IMR-90 (cell line): ENCODE results near the gene KCTD12.

Experiments used
- CEBPB ChIP-seq: IDR thresholded peaks from 2 replicates; pipeline ENCODE4 v1.6.1; 2012; ENCODE audit warnings: low read depth, low read length, improper control_type of control experiment
- FOS ChIP-seq: fragments of 150-350 bp; IDR thresholded peaks from 2 replicates; pipeline ENCODE4 v1.6.1; 2016; ENCODE audit warnings: low read depth, low read length
- MAFK ChIP-seq: IDR thresholded peaks from 2 replicates; pipeline ENCODE4 v1.6.1; 2012; ENCODE audit warnings: low read depth, low read length, improper control_type of control experiment
- MAZ ChIP-seq: IDR thresholded peaks from 2 replicates; pipeline ENCODE4 v1.6.1; 2012; ENCODE audit warnings: low read depth, mild to moderate bottlenecking, low read length, improper control_type of control experiment, moderate library complexity, borderline replicate concordance
- NFE2L2 ChIP-seq: fragments of 150-350 bp; IDR thresholded peaks from 2 replicates; pipeline ENCODE4 v1.6.1; 2016; ENCODE audit warnings: low read depth, mild to moderate bottlenecking, low read length
- POLR2A ChIP-seq: IDR thresholded peaks from 2 replicates; pipeline ENCODE4 v1.6.1; 2012; ENCODE audit warnings: mild to moderate bottlenecking, low read depth, low read length
- RAD21 ChIP-seq: IDR thresholded peaks from 2 replicates; pipeline ENCODE4 v1.6.1; 2012; ENCODE audit warnings: low read length, improper control_type of control experiment
- RFX5 ChIP-seq: IDR thresholded peaks from 2 replicates; pipeline ENCODE4 v1.8.0; 2012; ENCODE audit warnings: low read depth, mild to moderate bottlenecking, low read length, moderate library complexity
- SMC3 ChIP-seq: fragments of 150-350 bp; IDR thresholded peaks from 2 replicates; pipeline ENCODE4 v1.6.1; 2016; ENCODE audit warnings: low read depth, mild to moderate bottlenecking, antibody characterized with exemption, low read length, moderate library complexity
- TF ChIP-seq, protein P1 (sequence below): conservative IDR thresholded peaks from 2 replicates; pipeline ENCODE4 v1.5.1; 2012; ENCODE audit warnings: mild to moderate bottlenecking, low read depth, low read length, improper control_type of control experiment
- TF ChIP-seq, protein P2 (sequence below): fragments of 150-350 bp; IDR thresholded peaks from 2 replicates; pipeline ENCODE4 v1.6.1; 2016; ENCODE audit warnings: low read depth, mild to moderate bottlenecking, low read length, moderate library complexity, borderline replicate concordance
- TF ChIP-seq, protein P3 (sequence below): fragments of 150-350 bp; IDR thresholded peaks from 2 replicates; pipeline ENCODE4 v1.6.1; 2017; ENCODE audit warnings: mild to moderate bottlenecking, antibody characterized with exemption, low read length, low read depth

DNA sequence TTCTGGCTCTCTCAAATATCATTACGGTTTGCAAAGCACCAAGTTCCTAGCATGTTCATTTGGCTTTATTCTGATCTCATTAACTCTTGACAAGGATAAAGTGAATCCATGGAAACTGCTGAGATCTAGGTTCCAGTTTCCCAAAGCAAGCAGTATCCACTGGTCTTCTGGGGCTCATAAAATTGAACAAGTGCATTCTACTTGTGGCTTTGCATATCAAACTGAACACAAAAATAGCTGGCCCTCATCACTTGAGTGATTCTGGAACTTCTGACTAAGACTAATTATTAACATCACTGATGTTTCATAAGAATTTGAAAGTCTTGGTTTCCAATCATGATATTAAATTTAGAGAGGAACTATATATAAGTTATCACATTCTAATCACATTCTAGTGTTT, 6.3 kb upstream of the KCTD12 start:
- TF ChIP-seq, protein P1, sequence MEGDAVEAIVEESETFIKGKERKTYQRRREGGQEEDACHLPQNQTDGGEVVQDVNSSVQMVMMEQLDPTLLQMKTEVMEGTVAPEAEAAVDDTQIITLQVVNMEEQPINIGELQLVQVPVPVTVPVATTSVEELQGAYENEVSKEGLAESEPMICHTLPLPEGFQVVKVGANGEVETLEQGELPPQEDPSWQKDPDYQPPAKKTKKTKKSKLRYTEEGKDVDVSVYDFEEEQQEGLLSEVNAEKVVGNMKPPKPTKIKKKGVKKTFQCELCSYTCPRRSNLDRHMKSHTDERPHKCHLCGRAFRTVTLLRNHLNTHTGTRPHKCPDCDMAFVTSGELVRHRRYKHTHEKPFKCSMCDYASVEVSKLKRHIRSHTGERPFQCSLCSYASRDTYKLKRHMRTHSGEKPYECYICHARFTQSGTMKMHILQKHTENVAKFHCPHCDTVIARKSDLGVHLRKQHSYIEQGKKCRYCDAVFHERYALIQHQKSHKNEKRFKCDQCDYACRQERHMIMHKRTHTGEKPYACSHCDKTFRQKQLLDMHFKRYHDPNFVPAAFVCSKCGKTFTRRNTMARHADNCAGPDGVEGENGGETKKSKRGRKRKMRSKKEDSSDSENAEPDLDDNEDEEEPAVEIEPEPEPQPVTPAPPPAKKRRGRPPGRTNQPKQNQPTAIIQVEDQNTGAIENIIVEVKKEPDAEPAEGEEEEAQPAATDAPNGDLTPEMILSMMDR: no peak
- no peak for TF ChIP-seq MAZ
- no peak for TF ChIP-seq POLR2A
- no peak for TF ChIP-seq MAFK
- TF ChIP-seq RFX5: no peak
- no peak for TF ChIP-seq RAD21
- TF ChIP-seq, protein P2, sequence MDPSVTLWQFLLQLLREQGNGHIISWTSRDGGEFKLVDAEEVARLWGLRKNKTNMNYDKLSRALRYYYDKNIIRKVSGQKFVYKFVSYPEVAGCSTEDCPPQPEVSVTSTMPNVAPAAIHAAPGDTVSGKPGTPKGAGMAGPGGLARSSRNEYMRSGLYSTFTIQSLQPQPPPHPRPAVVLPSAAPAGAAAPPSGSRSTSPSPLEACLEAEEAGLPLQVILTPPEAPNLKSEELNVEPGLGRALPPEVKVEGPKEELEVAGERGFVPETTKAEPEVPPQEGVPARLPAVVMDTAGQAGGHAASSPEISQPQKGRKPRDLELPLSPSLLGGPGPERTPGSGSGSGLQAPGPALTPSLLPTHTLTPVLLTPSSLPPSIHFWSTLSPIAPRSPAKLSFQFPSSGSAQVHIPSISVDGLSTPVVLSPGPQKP: no peak
- no peak for TF ChIP-seq NFE2L2
- TF ChIP-seq CEBPB: no peak
- TF ChIP-seq FOS: no peak
- TF ChIP-seq, protein P3, sequence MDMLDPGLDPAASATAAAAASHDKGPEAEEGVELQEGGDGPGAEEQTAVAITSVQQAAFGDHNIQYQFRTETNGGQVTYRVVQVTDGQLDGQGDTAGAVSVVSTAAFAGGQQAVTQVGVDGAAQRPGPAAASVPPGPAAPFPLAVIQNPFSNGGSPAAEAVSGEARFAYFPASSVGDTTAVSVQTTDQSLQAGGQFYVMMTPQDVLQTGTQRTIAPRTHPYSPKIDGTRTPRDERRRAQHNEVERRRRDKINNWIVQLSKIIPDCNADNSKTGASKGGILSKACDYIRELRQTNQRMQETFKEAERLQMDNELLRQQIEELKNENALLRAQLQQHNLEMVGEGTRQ: no peak
- TF ChIP-seq SMC3: no peak
